Stimulated activated CD8-positive, alpha-beta memory T cell treated with anti-CD3 and anti-CD28 coated beads, Interleukin-7, amount 100 ng/mL, for 24 hours (primary cell): ENCODE measurements around the gene SLC25A44.
A peak's percentile ranks its signal among the peaks of the same experiment; 100 is the strongest.

Source experiments
- DNase-seq: peaks from one replicate; pipeline ENCODE4 v3.0.0-alpha.2; 2020; ENCODE audit warnings: low read depth

Gene SLC25A44

DNA sequence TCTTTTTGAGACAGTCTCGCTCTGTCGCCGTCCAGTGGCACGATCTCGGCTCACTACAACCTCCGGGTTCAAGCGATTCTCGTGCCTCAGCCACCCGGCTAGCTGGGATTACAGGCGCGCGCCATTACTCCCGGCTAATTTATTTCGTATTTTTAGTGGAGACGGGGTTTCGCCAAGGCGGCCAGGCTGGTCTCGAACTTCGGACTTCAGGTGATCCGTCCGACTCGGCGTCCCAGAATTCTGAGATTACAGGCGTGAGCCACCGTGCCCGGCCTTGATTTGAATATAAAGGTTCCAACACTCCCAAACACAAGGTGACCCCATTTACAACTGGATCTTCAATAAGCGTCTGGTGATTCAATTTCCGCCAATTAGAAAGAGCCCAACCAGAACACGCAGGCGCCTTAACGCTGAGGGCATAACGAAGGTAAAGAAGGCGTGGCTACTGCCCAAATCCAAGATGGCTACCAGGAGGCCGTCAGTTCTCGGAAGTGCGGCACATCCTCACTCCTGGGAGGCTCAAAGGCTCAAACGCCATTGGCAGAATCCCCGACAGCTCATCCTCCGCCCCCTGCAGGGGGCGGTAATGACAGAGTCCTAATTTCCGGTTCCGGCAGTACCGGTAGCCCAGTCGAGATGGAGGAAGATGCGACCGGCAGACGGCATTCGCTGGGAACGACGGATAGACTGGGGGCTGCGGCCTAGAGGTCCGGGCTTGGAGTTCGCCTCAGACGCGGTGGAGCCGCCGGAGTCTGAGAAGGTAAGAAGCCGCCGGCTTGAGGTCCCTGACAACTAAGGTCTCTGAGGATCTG is at the start of gene SLC25A44:
SLC25A44 (plus strand) TSS at position 617 of the 812 bp plus-strand sequence. CDS start 5,744 bp downstream, outside the sequence.
- DNase-seq = peak; percentile 87

GRCh38 chr1:156144742-156145141 is 49.2 kb upstream of the SLC25A44 start:
- DNase-seq = no peak

DNA sequence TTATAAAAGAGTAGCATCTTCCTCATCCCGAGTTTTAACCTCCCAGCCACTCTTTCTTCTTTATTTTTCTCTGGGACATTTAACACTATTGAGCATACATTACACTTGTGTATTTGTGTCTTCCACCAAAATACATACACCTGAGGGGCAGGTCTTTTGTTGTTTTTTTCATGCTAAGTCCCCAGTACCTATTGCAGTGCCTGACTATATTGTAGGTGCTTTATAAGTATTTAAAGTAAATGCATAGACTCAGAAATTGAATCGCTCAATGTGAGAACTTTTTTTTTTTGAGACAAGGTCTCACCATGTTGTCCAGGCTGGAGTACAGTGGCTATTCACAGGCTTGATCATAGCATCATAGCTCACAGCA is 48.3 kb upstream of the SLC25A44 start:
- DNase-seq = no peak

- no peak for DNase-seq
These were observed 47.7 kb upstream of the SLC25A44 start for GRCh38 chr1:156146020-156146768.

- no peak for DNase-seq
These were observed 47.0 kb upstream of the SLC25A44 start for GRCh38 chr1:156146769-156147405.

DNA sequence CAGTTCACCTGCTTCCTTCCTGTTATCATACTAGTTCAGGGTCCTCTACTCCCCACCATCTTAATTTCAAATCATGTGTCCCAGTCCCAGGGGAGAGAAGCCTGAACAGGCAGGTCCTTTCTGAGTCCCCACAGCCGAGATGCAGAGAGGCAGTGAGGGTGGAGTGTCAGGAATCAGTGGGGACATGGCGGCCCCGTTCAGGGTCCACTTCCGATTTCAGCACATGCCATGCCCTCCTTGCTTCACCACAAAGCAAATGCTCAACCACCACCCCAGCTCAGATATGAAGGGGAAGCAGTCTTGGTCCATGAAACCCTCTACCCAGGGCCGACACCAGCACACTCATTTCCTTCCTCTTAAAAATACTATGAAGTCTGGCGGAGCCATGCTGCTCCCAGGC is 45.7 kb upstream of the SLC25A44 start:
- DNase-seq = no peak

GRCh38 chr1:156149374-156150332 is 44.3 kb upstream of the SLC25A44 start:
- DNase-seq = no peak

DNA sequence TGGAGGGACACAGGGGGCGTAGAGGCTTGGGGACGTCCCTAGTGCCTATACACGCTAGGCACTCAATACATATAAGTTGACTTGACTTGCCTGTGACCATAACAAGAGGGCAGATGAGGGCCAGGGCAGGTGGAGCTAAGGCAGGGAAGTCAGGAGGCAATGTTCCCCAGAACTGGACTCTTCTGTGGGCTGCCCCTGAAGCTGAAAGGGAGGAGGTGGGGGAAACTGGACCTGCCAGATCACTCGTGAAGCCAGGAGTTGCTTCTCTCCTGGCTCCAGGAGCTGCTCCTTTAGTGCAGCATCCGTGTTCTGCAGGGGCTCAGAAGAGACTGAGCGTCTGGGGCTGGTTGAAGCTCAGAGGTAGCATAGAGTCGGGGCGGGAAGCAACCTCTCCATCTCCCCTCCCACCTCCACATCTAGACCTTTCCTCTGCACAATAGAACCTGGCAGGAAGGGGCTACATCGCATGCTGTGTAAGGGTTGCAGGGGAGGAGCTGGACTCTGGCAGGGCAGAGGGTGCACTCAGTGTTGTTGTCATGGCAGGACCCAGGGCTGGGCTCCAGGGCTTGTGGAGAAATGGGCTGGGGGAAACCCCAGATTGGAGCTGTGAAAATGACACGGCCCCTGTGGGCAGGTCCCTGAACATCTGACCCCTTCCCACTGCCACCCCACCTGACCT is 43.4 kb upstream of the SLC25A44 start:
- no peak for DNase-seq

DNA sequence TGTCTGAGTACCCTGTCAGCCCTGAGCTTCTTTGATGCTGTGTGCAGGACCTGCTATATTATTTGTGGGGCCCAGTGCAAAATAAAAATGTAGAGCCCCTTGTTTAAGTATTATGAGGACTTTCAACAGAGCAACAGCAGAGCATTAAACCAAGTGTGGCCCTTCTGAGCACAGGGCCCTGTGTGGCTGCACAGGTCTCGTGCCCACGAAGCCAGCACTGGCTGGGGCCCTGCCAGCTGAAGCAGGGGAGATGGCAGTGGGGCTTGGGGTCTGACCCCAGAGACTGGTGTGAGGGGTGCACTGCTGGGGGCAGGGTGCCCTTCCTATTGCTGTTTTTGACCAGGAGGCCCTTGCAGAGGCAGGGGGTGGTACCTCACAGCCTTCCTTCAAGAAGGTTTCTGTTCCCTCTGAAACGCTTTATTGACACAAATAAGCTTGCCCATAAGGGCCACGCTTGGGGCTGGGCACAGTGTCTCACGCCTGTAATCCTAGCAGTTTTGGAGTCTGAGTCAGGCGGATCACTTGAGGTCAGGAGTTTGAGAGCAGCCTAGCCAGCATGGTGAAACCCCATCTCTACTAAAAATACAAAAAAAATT is 42.7 kb upstream of the SLC25A44 start:
- DNase-seq = no peak

GRCh38 chr1:156152628-156153027 is 41.3 kb upstream of the SLC25A44 start:
- no peak for DNase-seq

- no peak for DNase-seq
These were observed 40.5 kb upstream of the SLC25A44 start, which contains the start of gene SEMA4A for GRCh38 chr1:156153362-156153761. Gene SEMA4A, plus strand, starts transcription at chr1:156153585. Its CDS starts 994 bp downstream, at chr1:156154579.

DNA sequence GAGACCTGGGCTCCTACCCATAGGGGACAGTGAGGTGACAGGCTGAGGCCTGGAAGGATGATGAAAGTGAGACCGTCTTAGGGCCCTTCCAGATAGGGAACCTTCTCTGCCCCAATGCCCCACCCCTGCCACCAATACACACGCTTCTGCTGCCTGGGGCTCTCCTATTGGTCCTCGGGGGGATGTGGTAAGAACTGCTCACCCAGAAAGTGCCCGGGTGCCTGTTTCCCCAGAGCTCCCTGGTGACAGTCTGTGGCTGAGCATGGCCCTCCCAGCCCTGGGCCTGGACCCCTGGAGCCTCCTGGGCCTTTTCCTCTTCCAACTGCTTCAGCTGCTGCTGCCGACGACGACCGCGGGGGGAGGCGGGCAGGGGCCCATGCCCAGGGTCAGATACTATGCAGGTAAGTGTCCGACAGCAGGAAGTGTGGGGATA is 39.6 kb upstream of the SLC25A44 start:
- peak; percentile 33 for DNase-seq

- DNase-seq = no peak
These were observed 38.0 kb upstream of the SLC25A44 start for GRCh38 chr1:156155756-156156510.

DNA sequence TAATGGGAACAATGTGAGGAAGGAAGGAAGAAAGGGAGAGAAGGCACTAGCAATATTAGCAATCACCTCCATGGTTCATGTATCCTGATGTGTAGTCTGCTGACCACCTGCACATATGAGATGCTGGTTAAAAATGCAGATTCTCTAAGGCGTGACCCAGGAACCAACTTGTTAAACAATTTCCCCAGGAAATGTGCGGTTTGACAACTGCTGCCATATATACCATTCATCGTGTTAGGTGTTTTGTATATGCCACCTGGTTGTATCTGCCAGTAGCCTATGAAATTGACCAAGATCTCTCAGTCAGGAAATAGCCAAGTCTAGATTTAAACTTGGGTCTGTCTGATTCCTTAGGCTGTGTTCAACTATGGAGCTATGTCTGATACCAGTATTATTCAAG is 36.4 kb upstream of the SLC25A44 start:
- DNase-seq = no peak

- DNase-seq = no peak
These were observed 35.9 kb upstream of the SLC25A44 start for GRCh38 chr1:156157966-156158365.

GRCh38 chr1:156160000-156160742 is 33.7 kb upstream of the SLC25A44 start:
- DNase-seq = no peak

DNA sequence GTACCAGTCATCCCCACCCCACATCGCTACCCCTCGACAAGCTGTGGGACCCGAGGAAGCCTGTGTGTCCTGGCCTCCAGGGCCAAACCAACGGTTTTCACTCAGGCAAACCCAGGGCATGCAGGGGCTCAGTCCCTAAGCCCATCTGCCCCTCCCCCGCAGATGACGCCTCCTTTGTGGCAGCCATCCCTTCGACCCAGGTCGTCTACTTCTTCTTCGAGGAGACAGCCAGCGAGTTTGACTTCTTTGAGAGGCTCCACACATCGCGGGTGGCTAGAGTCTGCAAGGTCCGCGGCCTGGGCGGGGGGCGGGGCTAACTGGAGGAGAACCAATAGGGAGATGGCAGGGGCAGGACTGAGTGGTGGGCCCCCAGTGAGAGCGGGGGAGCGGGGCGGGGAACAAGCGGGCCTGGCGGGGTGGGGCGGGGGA is 33.1 kb upstream of the SLC25A44 start:
- peak; percentile 56 for DNase-seq

GRCh38 chr1:156162430-156163037 is 31.4 kb upstream of the SLC25A44 start:
- DNase-seq = no peak

DNA sequence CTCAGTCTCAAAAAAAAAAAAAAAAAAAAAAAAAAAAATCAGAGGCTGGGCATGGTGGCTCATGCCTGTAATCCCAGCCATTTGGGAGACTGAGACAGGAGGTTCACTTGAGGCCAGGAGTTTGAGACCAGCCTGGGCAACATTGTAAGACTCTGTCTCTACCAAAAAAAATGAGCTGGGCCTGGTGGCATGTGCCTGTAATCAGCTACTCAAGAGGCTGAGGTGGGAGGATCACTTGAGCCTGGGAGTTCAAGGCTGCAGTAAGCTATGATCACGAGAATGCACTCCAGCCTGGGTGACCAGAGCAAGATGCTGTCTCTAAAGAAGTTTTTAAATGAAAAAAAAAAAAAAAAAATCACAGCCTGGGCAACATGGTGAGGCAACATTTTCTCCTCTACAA is 30.2 kb upstream of the SLC25A44 start:
- no peak for DNase-seq
